Measurements from ENCODE around the gene RHOA. TPM values are rescaled to one million over a fixed set of nuclear protein-coding genes. Genes with fewer than 3 reads are reported as not detected.
A peak's percentile ranks its signal among the peaks of the same experiment; 100 is the strongest.

The RHOA gene
- total and polyA plus RNA-seq, 2 of the 13 experiments (the other 11 are each of a cell fraction or from before 2014, with no cell fraction given): 131 to 177 TPM

DNA sequence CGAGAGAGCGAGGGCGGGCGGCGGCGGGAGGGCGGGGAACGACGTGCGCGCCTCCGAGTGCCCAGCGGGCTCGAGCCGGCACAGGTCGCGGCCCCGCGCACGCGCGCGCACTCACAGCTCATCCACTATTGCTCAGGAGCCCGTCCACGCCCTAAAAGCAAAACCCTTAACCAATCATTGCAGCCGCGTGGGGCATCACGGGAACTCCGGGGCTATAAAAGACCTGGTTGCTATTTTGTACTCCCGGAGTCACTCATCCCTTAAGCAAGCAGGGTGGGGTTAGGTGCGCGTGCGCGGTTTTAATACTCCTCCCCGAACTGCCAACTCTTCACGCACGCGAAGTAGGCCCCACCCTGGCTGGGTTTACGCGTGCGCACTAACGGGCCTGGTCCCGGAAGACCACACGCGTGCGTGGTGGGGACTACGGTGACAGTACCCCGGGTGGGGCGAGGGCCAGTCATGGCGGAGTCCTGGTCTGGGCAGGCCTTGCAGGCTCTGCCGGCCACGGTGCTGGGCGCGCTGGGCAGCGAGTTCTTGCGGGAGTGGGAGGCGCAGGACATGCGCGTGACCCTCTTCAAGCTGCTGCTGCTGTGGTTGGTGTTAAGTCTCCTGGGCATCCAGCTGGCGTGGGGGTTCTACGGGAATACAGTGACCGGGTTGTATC is at the start of gene RHOA, which contains the start of gene TCTA (continued):
- TF ChIP-seq, protein P1, sequence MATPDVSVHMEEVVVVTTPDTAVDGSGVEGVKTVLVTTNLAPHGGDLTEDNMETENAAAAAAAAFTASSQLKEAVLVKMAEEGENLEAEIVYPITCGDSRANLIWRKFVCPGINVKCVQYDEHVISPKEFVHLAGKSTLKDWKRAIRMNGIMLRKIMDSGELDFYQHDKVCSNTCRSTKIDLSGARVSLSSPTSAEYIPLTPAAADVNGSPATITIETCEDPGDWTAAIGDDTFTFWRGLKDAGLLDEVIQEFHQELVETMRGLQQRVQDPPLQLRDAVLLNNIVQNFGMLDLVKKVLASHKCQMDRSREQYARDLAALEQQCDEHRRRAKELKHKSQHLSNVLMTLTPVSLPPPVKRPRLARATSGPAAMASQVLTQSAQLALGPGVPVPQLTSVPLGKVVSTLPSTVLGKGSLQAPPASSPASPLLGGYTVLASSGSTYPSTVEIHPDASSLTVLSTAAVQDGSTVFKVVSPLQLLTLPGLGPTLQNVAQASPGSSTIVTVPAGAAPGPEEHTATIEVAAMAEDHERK (CRISPR knock-in tag; IDR thresholded peaks at IDR 0.05; ENCODE audit: low read depth): peak; percentile 90
- TF ChIP-seq MXD4 (CRISPR knock-in tag; IDR thresholded peaks at IDR 0.05) (peak; percentile 63), ZNF703 (CRISPR knock-in tag; IDR thresholded peaks at IDR 0.05; ENCODE audit: borderline replicate concordance) (no peak), KMT2B (CRISPR knock-in tag; IDR thresholded peaks at IDR 0.05) (peak; percentile 51; the same call in 1 of the 2 replicates), SALL1 (CRISPR knock-in tag; IDR thresholded peaks at IDR 0.05) (peak; percentile 81), SIX1 (CRISPR knock-in tag; IDR thresholded peaks at IDR 0.05; ENCODE audit: borderline replicate concordance) (no peak), PHF20 (CRISPR knock-in tag; IDR thresholded peaks at IDR 0.05) (peak; percentile 85), MAZ (IDR thresholded peaks at IDR 0.05; ENCODE audit: borderline replicate concordance, low read depth, low read length) (no peak), MAZ (CRISPR knock-in tag; IDR thresholded peaks at IDR 0.05; ENCODE audit: low read depth) (peak; percentile 82), ZNF777 (CRISPR knock-in tag; IDR thresholded peaks at IDR 0.05) (0 out of 2 replicates have a peak, but pooled peaks have one; percentile 2), ZNF790 (CRISPR knock-in tag; IDR thresholded peaks at IDR 0.05; ENCODE audit: borderline replicate concordance) (0 out of 2 replicates have a peak, but pooled peaks have one; percentile 11), HNRNPUL1 (IDR thresholded peaks at IDR 0.05; ENCODE audit: low read depth, low read length) (no peak), CBX1 (IDR thresholded peaks at IDR 0.05; ENCODE audit: low read depth) (no peak), REPIN1 (CRISPR knock-in tag; IDR thresholded peaks at IDR 0.05; ENCODE audit: borderline replicate concordance, low read depth) (peak; percentile 77), ZFY (CRISPR knock-in tag; IDR thresholded peaks at IDR 0.05) (peak; percentile 87), ZNF264 (CRISPR knock-in tag; IDR thresholded peaks at IDR 0.05) (no peak), ZBTB7B (CRISPR knock-in tag; IDR thresholded peaks at IDR 0.05) (peak; percentile 51; the same call in 1 of the 2 replicates), ZNF331 (CRISPR knock-in tag; IDR thresholded peaks at IDR 0.05) (peak; percentile 59), MTF1 (CRISPR knock-in tag; IDR thresholded peaks at IDR 0.05) (no peak), ZNF616 (CRISPR knock-in tag; IDR thresholded peaks at IDR 0.05; ENCODE audit: low read depth) (no peak)
- TF ChIP-seq, protein P2, sequence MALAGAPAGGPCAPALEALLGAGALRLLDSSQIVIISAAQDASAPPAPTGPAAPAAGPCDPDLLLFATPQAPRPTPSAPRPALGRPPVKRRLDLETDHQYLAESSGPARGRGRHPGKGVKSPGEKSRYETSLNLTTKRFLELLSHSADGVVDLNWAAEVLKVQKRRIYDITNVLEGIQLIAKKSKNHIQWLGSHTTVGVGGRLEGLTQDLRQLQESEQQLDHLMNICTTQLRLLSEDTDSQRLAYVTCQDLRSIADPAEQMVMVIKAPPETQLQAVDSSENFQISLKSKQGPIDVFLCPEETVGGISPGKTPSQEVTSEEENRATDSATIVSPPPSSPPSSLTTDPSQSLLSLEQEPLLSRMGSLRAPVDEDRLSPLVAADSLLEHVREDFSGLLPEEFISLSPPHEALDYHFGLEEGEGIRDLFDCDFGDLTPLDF (CRISPR knock-in tag; IDR thresholded peaks at IDR 0.05): no peak
- TF ChIP-seq, protein P3, sequence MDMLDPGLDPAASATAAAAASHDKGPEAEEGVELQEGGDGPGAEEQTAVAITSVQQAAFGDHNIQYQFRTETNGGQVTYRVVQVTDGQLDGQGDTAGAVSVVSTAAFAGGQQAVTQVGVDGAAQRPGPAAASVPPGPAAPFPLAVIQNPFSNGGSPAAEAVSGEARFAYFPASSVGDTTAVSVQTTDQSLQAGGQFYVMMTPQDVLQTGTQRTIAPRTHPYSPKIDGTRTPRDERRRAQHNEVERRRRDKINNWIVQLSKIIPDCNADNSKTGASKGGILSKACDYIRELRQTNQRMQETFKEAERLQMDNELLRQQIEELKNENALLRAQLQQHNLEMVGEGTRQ (IDR thresholded peaks at IDR 0.05; ENCODE audit: low read depth, low read length): no peak
- TF ChIP-seq, protein P3 (CRISPR knock-in tag; IDR thresholded peaks at IDR 0.05; ENCODE audit: borderline replicate concordance): no peak; the same call in 1 of the 2 replicates
- TF ChIP-seq, protein P4, sequence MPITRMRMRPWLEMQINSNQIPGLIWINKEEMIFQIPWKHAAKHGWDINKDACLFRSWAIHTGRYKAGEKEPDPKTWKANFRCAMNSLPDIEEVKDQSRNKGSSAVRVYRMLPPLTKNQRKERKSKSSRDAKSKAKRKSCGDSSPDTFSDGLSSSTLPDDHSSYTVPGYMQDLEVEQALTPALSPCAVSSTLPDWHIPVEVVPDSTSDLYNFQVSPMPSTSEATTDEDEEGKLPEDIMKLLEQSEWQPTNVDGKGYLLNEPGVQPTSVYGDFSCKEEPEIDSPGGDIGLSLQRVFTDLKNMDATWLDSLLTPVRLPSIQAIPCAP (CRISPR knock-in tag; IDR thresholded peaks at IDR 0.05; ENCODE audit: low read depth): no peak
- TF ChIP-seq, protein P5, sequence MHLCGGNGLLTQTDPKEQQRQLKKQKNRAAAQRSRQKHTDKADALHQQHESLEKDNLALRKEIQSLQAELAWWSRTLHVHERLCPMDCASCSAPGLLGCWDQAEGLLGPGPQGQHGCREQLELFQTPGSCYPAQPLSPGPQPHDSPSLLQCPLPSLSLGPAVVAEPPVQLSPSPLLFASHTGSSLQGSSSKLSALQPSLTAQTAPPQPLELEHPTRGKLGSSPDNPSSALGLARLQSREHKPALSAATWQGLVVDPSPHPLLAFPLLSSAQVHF (CRISPR knock-in tag; IDR thresholded peaks at IDR 0.05): peak; percentile 29; the same call in 1 of the 2 replicates
